NCI-H2196 treated with DMSO at 0.1 percent for 48 hours (cell line): ENCODE results near the gene SERINC2.

Experiments
- DNase-seq: peaks from one replicate; lab custom pipeline; 2025; ENCODE audit not compliant: unreplicated experiment; lab: John Stamatoyannopoulos, UW

SERINC2 gene

GRCh38 chr1:31412732-31413404, at the start of gene SERINC2:
Gene SERINC2, plus strand, starts transcription at chr1:31413213. Its CDS starts 53 bp downstream, at chr1:31413266.
- no peak for DNase-seq

GRCh38 chr1:31364561-31365250, 48.3 kb upstream of the SERINC2 start:
- DNase-seq = no peak

GRCh38 chr1:31366796-31367195, 46.2 kb upstream of the SERINC2 start:
- peak; percentile 12 for DNase-seq

GRCh38 chr1:31368611-31369107, 44.4 kb upstream of the SERINC2 start:
- DNase-seq = peak; percentile 49

- no peak for DNase-seq
Measured at GRCh38 chr1:31370021-31370420, 43.0 kb upstream of the SERINC2 start.

- DNase-seq = no peak
Measured at GRCh38 chr1:31370565-31370964, 42.4 kb upstream of the SERINC2 start.

GRCh38 chr1:31371121-31371959, 41.7 kb upstream of the SERINC2 start:
- DNase-seq = no peak

- no peak for DNase-seq
Measured at GRCh38 chr1:31372051-31372450, 41.0 kb upstream of the SERINC2 start.

GRCh38 chr1:31372751-31373055, 40.3 kb upstream of the SERINC2 start:
- DNase-seq = no peak

GRCh38 chr1:31373056-31373896, 39.7 kb upstream of the SERINC2 start, which contains the start of gene FABP3:
Gene FABP3, minus strand, starts transcription at chr1:31373076. Its CDS starts 62 bp downstream, at chr1:31373014.
- no peak for DNase-seq

- DNase-seq = no peak
Measured at GRCh38 chr1:31373897-31374486, 39.0 kb upstream of the SERINC2 start.

GRCh38 chr1:31374511-31375196, 38.4 kb upstream of the SERINC2 start:
- peak; percentile 20 for DNase-seq

GRCh38 chr1:31376375-31377134, 36.5 kb upstream of the SERINC2 start:
- peak; percentile 43 for DNase-seq

GRCh38 chr1:31377364-31377863, 35.6 kb upstream of the SERINC2 start:
- no peak for DNase-seq

- no peak for DNase-seq
Measured at GRCh38 chr1:31378001-31378400, 35.0 kb upstream of the SERINC2 start.

- no peak for DNase-seq
Measured at GRCh38 chr1:31380181-31380580, 32.8 kb upstream of the SERINC2 start.

- DNase-seq = no peak
Measured at GRCh38 chr1:31381394-31382294, 31.4 kb upstream of the SERINC2 start.
